Limb (tissue), 2 donors: ENCODE data around the gene TLR10.

Experiments used
- DNase-seq, 2 donors: peaks; one replicate each; pipeline ENCODE4 v3.0.0-alpha.2; 2016; ENCODE audit errors: extremely low spot score in 2 of 2

Gene TLR10

DNA sequence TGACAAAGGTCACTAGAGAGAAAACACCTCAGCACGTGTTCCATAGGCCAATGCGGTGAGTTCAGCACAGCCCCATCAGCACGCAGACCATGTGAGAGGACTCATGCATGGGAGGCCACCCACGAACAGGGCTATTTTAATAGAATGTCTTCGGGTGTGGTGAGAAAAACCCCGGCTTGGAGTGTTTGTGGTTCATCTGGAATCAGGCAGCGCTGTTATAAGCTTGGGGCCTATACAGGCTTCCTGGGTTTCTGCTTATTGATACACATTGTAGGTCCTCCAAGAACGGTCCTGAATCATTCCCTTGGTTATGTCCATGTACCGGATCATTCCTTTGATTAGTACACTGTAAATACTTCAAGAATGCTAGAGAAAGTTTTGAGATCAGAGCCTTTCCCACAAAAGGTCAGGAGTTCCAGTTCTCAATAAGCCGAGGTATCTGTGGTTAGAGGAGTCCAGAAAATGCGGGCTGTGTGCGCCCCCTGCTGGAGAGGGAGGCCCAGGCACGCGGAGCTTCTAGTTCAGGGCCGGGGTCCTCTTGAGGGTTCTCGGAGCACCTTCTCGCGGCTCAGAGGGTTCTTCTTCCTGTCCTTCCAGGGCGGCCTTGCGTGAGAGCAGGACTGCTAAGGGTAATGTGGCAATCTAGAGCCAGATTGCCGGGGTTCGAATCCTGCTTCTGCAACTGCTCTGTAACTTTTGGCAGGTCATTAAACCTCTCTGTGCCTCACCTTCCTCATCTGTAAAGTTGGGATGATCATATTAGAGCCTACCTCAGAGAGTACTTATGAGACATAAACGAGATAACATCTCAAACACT, 51.8 kb downstream of the TLR10 start:
- DNase-seq, result peak; percentile 75 to 85

DNA sequence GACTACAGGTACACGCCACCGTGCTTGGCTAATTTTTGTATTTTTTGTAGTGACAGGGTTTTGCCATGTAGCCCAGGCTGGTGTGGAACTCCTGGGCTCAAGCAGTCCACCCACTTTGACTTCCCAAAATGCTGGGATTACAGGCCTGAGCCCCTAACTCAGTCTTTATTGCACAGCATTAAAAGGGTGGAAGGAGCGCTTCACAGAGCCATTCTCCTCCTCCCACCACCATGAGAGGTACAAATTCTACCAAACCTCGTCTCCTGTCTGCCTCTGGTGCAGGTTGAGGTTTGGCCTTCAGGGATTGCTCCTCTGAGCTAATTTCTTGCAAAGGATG, 52.3 kb downstream of the TLR10 start:
- no peak for DNase-seq

DNA sequence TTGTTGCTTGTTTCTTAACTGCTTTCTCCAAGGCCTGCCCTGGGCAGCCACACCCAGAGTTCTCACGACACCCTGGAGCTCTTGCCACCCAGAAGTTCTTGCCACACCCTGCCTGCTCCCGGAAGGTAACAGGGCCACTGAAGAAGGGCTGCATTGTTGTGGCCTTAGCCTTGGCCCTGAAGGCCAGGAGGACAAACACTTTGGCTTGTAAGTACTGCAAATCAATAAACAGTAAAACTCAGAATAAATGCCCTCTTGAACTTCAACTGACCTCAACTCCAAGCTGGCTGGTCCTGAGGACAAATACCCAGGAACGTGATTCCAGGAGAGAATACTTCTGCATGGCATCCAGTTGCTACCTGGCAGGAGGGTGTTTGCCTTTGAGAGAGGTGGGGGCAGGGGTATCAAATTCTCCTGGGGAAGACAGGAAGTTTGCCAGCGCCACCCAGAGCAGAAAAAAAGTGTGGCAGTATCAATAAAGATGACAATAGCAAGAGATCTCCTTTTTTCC, 54.1 kb downstream of the TLR10 start:
- DNase-seq, result no peak

DNA sequence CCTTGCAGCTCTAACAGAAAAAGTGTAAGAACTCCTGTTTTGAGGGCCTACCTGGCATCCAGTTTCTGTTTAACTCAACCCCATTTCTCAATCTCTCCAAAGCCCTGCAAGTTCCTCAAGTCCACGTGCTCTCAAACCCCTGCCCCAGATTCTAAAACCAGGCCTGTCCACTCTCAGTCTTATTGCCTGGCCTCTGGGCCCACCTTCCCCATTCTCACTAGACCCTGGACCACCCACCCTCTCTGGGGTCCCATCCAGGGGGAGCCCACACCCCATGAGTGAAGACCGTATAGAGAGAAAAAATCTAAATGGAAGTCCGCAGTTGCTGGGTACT, 58.3 kb downstream of the TLR10 start:
- no peak for DNase-seq

DNA sequence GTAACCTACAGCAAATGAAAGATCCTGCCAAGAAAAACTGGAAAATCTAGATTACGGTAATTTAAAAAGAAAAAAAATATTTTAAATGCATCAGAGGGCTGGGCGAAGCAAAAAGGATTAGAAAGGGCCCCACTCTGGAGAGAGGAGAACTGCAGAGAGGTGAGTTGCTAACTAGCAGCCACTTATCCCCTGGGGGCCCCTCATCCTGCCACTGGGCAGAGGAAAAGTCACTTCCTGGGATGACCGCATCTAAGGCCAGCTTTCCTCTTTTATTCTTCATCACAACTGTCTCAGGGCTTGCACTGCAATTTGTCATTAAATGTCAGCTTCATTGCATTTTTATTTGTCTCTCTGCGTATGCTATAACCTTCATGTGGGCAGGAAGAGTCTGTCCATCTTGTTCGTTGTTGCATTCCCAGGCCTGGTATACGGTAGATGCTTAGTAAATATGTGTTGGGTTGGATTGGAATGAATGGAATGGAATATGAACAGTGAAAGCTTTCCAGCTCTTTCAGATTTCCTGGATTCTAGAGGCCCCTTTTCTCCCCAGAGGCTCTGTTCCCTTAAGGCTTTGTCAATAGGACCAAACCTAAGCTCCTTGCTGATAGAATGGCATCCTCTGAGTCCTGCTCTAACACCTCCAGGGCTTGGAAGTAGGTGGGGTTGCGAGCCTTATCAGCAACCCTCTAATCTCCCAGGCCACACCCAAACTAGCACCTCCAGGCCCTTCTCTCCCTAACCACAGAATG, 58.9 kb downstream of the TLR10 start:
- DNase-seq, result no peak

DNA sequence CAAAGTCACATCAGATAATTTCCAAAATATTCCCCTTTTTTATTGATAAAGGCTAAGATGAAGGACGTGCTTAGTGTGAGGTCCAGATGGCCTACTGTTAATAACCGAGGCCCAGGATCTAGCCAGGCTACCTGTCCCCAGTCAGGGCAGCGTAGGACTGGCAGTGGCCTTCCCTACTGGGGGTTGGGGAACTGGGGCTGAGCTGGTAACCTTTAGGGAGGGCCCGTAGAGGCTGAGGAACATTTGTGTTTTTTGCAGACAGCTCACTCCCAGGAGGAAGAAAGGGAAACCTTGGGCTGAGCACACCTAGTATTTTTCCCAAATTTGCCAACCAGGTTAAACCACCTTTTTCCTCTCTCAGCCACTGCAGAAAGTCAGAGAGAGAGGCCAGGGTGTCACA, 59.7 kb downstream of the TLR10 start:
- no peak for DNase-seq
